ENCODE results near the gene MRPS34.
"Not testable (repeated sequence)": the region's sequence is repeated elsewhere in the genome, so short reads cannot be mapped to it uniquely, and the experiment has no call there.

MRPS34 gene

GRCh38 chr16:1734123-1734522 lies 38.8 kb downstream of the MRPS34 start:
- TF ChIP-seq CTCF (IDR thresholded peaks at IDR 0.05; ENCODE audit: low read depth, low read length): no peak
- in situ Hi-C loops (cut with HindIII; ENCODE audit: low sequenced_read_pairs): no loop called here
- H3K4me3 ChIP-seq (ENCODE audit: low read depth, low read length): no peak overlapping the region
- no peak for DNase-seq (ENCODE audit: low read depth, low spot score)

GRCh38 chr16:1732551-1732987 lies 40.4 kb downstream of the MRPS34 start:
- in situ Hi-C loops (cut with HindIII; ENCODE audit: low sequenced_read_pairs); DNase-seq (ENCODE audit: low read depth, low spot score); H3K4me3 ChIP-seq (ENCODE audit: low read depth, low read length): not testable (repeated sequence)

GRCh38 chr16:1732071-1732470 lies 40.9 kb downstream of the MRPS34 start:
- TF ChIP-seq CTCF (IDR thresholded peaks at IDR 0.05; ENCODE audit: low read depth, low read length): no peak
- no peak for DNase-seq (ENCODE audit: low read depth, low spot score)
- no peak overlapping the region for H3K4me3 ChIP-seq (ENCODE audit: low read depth, low read length)
- in situ Hi-C loops (cut with HindIII; ENCODE audit: low sequenced_read_pairs): no loop called here

GRCh38 chr16:1731603-1732002 lies 41.3 kb downstream of the MRPS34 start:
- no peak for TF ChIP-seq CTCF (IDR thresholded peaks at IDR 0.05; ENCODE audit: low read depth, low read length)
- in situ Hi-C loops (cut with HindIII; ENCODE audit: low sequenced_read_pairs): no loop called here
- H3K4me3 ChIP-seq (ENCODE audit: low read depth, low read length): no peak overlapping the region
- DNase-seq (ENCODE audit: low read depth, low spot score): no peak

GRCh38 chr16:1731073-1731472 lies 41.9 kb downstream of the MRPS34 start:
- in situ Hi-C loops (cut with HindIII; ENCODE audit: low sequenced_read_pairs): no loop called here
- TF ChIP-seq CTCF (IDR thresholded peaks at IDR 0.05; ENCODE audit: low read depth, low read length): no peak
- DNase-seq (ENCODE audit: low read depth, low spot score): no peak
- no peak overlapping the region for H3K4me3 ChIP-seq (ENCODE audit: low read depth, low read length)

- in situ Hi-C loops (cut with HindIII; ENCODE audit: low sequenced_read_pairs): no loop called here
- TF ChIP-seq CTCF (IDR thresholded peaks at IDR 0.05; ENCODE audit: low read depth, low read length): no peak
- DNase-seq (ENCODE audit: low read depth, low spot score): no peak
- H3K4me3 ChIP-seq (ENCODE audit: low read depth, low read length): no peak overlapping the region
These were observed 43.5 kb downstream of the MRPS34 start for GRCh38 chr16:1729445-1729844.

GRCh38 chr16:1729026-1729425 lies 43.9 kb downstream of the MRPS34 start:
- no peak for DNase-seq (ENCODE audit: low read depth, low spot score)
- in situ Hi-C loops (cut with HindIII; ENCODE audit: low sequenced_read_pairs): no loop called here
- TF ChIP-seq CTCF (IDR thresholded peaks at IDR 0.05; ENCODE audit: low read depth, low read length): no peak
- H3K4me3 ChIP-seq (ENCODE audit: low read depth, low read length): no peak overlapping the region
